ENCODE measurements around the gene HNRNPF. TPM values are rescaled to one million over a fixed set of nuclear protein-coding genes. Genes with fewer than 3 reads are reported as not detected.

HNRNPF gene
- polyA plus RNA-seq, 1 experiment, result 178 TPM

DNA sequence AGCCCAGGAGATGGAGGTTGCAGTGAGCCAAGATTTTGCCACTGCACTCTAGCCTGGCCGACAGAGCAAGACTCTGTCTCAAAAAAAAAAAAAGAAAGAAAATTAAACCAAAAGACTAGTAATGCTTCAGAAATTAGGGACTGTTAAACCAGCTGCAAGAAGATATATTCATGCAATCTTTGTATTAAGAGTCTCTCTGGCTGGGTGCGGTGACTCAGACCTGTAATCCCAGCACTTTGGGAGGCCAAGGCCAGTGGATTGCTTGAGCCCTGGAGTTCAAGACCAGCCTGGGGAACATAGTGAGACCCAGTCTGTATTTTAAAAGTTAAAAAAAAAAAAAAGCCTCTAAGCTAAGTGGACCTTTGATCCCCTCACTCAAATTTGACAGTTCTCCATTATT lies 2.5 kb upstream of the HNRNPF start:
- no peak overlapping the region for H3K4me3 ChIP-seq (ENCODE audit: low read depth, low read length)
- ChIA-PET CTCF (no interaction called here), POLR2A (no interaction called here)
- no peaks in the 10 kb centered on the region for H3K27me3 ChIP-seq (ENCODE audit: control insufficient read depth, insufficient read depth, low read length)
- TF ChIP-seq, protein P1, sequence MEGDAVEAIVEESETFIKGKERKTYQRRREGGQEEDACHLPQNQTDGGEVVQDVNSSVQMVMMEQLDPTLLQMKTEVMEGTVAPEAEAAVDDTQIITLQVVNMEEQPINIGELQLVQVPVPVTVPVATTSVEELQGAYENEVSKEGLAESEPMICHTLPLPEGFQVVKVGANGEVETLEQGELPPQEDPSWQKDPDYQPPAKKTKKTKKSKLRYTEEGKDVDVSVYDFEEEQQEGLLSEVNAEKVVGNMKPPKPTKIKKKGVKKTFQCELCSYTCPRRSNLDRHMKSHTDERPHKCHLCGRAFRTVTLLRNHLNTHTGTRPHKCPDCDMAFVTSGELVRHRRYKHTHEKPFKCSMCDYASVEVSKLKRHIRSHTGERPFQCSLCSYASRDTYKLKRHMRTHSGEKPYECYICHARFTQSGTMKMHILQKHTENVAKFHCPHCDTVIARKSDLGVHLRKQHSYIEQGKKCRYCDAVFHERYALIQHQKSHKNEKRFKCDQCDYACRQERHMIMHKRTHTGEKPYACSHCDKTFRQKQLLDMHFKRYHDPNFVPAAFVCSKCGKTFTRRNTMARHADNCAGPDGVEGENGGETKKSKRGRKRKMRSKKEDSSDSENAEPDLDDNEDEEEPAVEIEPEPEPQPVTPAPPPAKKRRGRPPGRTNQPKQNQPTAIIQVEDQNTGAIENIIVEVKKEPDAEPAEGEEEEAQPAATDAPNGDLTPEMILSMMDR (IDR thresholded peaks at IDR 0.05; ENCODE audit: low read depth, low read length), result no peak
- DNase-seq (ENCODE audit: low read depth, low spot score), result no peak
- no peak overlapping the region for H3K27ac ChIP-seq (ENCODE audit: low read depth, low read length)
- H3K9me3 ChIP-seq (ENCODE audit: control insufficient read depth, insufficient read depth, low read length), result no peaks in the 10 kb centered on the region; the same call in 1 of the 2 replicates

DNA sequence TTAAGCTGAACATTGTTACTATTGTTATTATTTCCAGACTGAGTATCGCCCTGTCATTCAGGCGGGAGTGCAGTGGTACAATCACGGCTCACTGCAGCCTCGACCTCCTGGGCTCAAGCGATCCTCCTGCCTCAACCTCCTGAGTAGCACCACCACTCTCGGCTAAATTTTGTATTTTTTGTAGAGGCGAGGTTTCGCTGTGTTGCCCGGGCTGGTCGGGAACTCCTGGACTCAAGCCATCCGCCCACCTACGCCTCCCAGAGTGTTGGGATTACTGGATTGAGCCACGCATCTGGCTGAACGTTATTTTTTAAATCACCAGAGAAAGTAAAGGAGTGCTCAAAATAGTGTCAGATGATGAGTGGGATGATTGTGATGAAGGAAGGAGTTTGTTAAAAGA lies 1.4 kb upstream of the HNRNPF start:
- CTCF ChIA-PET, result no interaction called here

DNA sequence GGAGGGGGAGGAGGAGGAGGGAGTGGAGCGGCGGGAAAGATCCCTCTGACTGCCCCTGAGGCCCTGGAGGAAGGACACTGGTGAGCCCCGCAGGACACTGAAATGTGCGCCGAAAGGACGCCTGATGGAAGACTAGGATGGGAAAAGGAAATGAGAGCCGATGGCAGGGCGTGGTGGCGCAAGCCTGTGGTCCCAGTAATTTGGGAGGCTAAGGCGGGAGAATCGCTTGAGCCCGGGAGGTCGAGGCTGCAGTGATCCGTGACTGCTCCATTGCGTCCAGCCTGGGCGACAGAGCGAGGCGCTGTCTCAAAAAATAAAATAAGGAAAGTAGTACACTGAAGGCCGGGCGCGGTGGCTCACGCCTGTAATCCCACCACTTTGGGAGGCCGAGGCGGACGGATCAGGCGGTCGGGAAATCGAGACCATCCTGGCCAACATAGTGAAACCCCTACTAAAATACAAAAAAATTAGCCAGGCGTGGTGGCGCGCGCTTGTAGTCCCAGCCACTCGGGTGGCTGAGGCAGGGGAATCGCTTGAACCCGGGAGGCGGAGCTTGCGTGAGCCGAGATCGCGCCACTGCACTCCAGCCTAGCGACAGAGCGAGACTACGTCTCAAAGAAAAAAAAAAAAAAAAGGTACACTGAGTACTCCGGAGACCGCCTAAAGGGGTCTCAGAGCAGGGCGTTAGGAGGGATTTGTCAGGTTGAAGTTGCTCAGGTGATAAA lies 561 bp upstream of the HNRNPF start:
- TF ChIP-seq, protein P1 (IDR thresholded peaks at IDR 0.05; ENCODE audit: low read depth, low read length), result no peak
- CTCF ChIA-PET, result interaction anchor here (0.7 kb wide), 1 partner anchor 14 kb away, joined by 4 read pairs; no protein-coding TSS in a partner anchor

More for the DNA sequence above, 1.4 kb upstream of the HNRNPF start:
- Histone ChIP-seq H3K27me3 (ENCODE audit: control insufficient read depth, insufficient read depth, low read length) (no peaks in the 10 kb centered on the region), H3K9me3 (ENCODE audit: control insufficient read depth, insufficient read depth, low read length) (no peaks in the 10 kb centered on the region; the same call in 1 of the 2 replicates), H3K4me3 (ENCODE audit: low read depth, low read length) (no peak overlapping the region), H3K27ac (ENCODE audit: low read depth, low read length) (no peak overlapping the region)
- DNase-seq (ENCODE audit: low read depth, low spot score), result no peak
- TF ChIP-seq, protein P1 (IDR thresholded peaks at IDR 0.05; ENCODE audit: low read depth, low read length), result no peak
- POLR2A ChIA-PET, result interaction anchor here (1.4 kb wide), 1 partner anchor 8 kb away, joined by 5 read pairs; no protein-coding TSS in a partner anchor

DNA sequence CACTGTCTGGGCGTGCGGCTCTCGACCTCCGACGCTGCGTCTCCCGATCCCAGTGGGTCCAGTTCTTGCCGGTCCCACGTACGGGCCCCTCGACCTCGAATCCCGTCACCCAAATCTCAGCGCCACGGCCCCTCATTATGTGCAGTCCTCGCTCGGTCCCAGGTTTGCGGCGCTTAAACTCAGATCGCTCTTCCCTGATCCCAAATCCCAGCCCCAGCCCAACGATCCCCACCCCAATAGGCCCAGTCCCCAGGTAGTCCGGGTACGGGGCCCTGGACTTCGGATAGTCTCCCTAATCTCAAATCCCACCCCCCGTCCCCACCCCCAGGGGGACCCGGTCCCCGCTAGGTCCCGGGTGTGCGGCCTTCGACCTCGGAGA lies 666 bp downstream of the HNRNPF start:
- ChIA-PET POLR2A (interaction anchor here (1.3 to 1.9 kb wide), 2 partner anchors 12 to 45 kb away, joined by 5 to 21 read pairs; no protein-coding TSS in a partner anchor), CTCF (interaction anchor here (1.1 kb wide), 1 partner anchor 48 kb away, joined by 3 read pairs; no protein-coding TSS in a partner anchor)
- TF ChIP-seq, protein P1 (IDR thresholded peaks at IDR 0.05; ENCODE audit: low read depth, low read length), result no peak
- no peak for DNase-seq (ENCODE audit: low read depth, low spot score)
- peak overlapping the region; percentile 85 for H3K4me3 ChIP-seq (ENCODE audit: low read depth, low read length)
- no peaks in the 10 kb centered on the region for H3K27me3 ChIP-seq (ENCODE audit: control insufficient read depth, insufficient read depth, low read length)
- no peaks in the 10 kb centered on the region; the same call in 1 of the 2 replicates for H3K9me3 ChIP-seq (ENCODE audit: control insufficient read depth, insufficient read depth, low read length)
- H3K27ac ChIP-seq (ENCODE audit: low read depth, low read length), result peak overlapping the region; percentile 96

More for the DNA sequence above, 561 bp upstream of the HNRNPF start:
- no peaks in the 10 kb centered on the region; the same call in 1 of the 2 replicates for H3K9me3 ChIP-seq (ENCODE audit: control insufficient read depth, insufficient read depth, low read length)
- POLR2A ChIA-PET, result interaction anchor here (0.6 to 1.4 kb wide), 4 partner anchors 9 to 27 kb away, joined by 3 to 8 read pairs (median 6); no protein-coding TSS in a partner anchor
- peak overlapping the region; percentile 72 for H3K4me3 ChIP-seq (ENCODE audit: low read depth, low read length)
- no peaks in the 10 kb centered on the region for H3K27me3 ChIP-seq (ENCODE audit: control insufficient read depth, insufficient read depth, low read length)
- no peak for DNase-seq (ENCODE audit: low read depth, low spot score)
- H3K27ac ChIP-seq (ENCODE audit: low read depth, low read length), result peak overlapping the region; percentile 65
